Measurements from ENCODE around the gene PATJ. TPM values are rescaled to one million over a fixed set of nuclear protein-coding genes. Genes with fewer than 3 reads are reported as not detected.

Gene PATJ
- total RNA-seq, 1 experiment from 2014 or later, result 47.3 TPM

DNA sequence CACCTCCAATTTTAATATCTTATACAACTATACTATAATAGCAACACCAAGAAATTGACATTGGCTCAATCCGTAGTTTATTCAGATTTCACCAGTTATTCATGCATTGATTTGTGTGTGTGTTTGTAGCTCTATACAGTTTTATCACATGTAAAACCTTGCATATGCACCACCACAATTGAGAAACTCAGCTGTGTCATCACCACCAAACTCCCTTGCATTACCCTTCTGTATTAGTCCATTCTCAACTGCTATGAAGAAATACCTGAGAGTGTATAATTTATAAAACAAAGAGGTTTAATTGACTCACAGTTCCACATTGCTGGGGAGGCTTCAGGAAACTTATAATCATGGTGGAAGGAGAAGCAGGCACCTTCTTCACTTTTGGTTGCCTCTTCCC is 162.1 kb downstream of the PATJ start:
- no peak overlapping the region for H2BK20ac ChIP-seq (ENCODE audit: low read depth, low read length, poor library complexity, severe bottlenecking)
- no peak overlapping the region for H2BK15ac ChIP-seq (ENCODE audit: low read depth, low read length)
- no peak overlapping the region for H3T11ph ChIP-seq (ENCODE audit: low read length)
- Mint-ChIP-seq H3K27me3 (ENCODE audit: low read depth) (no peaks in the 10 kb centered on the region), H3K4me1 (peaks cover 24% of the 10 kb centered on the region in 2 experiments), H3K36me3 (ENCODE audit: insufficient read depth in 1 of 3, low read depth in 3 of 3) (peaks cover 5 to 55% (median 31%) of the 10 kb centered on the region in 3 experiments; a peak in 6 of 7 replicates), H3K4me3 (no peak overlapping the region), H3K27ac (no peak overlapping the region), H3K9me3 (no peaks in the 10 kb centered on the region)
- no peak overlapping the region for H2BK120ac ChIP-seq (ENCODE audit: low read depth, low read length, poor library complexity, severe bottlenecking)
- peaks cover 7% of the 10 kb centered on the region; the same call in 1 of the 2 replicates for H3K4me1 ChIP-seq (ENCODE audit: insufficient read depth, low read length)
- H2AFZ ChIP-seq (ENCODE audit: low read length), result no peak overlapping the region
- no peaks in the 10 kb centered on the region for H3K23me2 ChIP-seq (ENCODE audit: insufficient read length, low read depth, low read length, poor library complexity, severe bottlenecking)
- no peak overlapping the region for H2BK5ac ChIP-seq (ENCODE audit: insufficient read length, low read length)
- no peak overlapping the region for H3K27ac ChIP-seq (ENCODE audit: insufficient read length, low read depth, low read length)
- DNase-seq, result no peak
- H3K27me3 ChIP-seq (ENCODE audit: insufficient read depth, low read length), result no peaks in the 10 kb centered on the region
- no peak overlapping the region for H3K4ac ChIP-seq (ENCODE audit: low read depth, low read length)
- TF ChIP-seq, protein P1, sequence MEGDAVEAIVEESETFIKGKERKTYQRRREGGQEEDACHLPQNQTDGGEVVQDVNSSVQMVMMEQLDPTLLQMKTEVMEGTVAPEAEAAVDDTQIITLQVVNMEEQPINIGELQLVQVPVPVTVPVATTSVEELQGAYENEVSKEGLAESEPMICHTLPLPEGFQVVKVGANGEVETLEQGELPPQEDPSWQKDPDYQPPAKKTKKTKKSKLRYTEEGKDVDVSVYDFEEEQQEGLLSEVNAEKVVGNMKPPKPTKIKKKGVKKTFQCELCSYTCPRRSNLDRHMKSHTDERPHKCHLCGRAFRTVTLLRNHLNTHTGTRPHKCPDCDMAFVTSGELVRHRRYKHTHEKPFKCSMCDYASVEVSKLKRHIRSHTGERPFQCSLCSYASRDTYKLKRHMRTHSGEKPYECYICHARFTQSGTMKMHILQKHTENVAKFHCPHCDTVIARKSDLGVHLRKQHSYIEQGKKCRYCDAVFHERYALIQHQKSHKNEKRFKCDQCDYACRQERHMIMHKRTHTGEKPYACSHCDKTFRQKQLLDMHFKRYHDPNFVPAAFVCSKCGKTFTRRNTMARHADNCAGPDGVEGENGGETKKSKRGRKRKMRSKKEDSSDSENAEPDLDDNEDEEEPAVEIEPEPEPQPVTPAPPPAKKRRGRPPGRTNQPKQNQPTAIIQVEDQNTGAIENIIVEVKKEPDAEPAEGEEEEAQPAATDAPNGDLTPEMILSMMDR (conservative IDR thresholded peaks at IDR 0.05), result no peak
- H3K56ac ChIP-seq (ENCODE audit: insufficient read length, low read depth, low read length), result no peak overlapping the region
- H3K4me2 ChIP-seq (ENCODE audit: insufficient read depth, insufficient read length, low read length), result no peak overlapping the region
- no CpG with 5 or more reads among the region's 1 CpG for WGBS (ENCODE audit: extremely low coverage, insufficient read length, low lambda C conversion rate)
- H4K5ac ChIP-seq (ENCODE audit: insufficient read length, low read depth, low read length), result no peak overlapping the region
- H3K79me2 ChIP-seq (ENCODE audit: insufficient read depth, low read length), result no peaks in the 10 kb centered on the region
- no peak overlapping the region for H3K14ac ChIP-seq (ENCODE audit: insufficient read depth, low read length)
- H3K23ac ChIP-seq (ENCODE audit: insufficient read length, low read depth, low read length), result no peak overlapping the region
- H4K8ac ChIP-seq (replicated peaks; ENCODE audit: insufficient read length, low read depth, low read length), result no peak overlapping the region
- H4K91ac ChIP-seq (ENCODE audit: insufficient read length, low read depth, low read length), result no peak overlapping the region
- no peak overlapping the region for H3K18ac ChIP-seq (ENCODE audit: insufficient read length, low read depth, low read length)
- no peak overlapping the region for H3K9ac ChIP-seq (ENCODE audit: extremely low read depth, insufficient read length, low read length)
- H2AK5ac ChIP-seq (ENCODE audit: insufficient read length, low read length), result no peak overlapping the region
- H2BK12ac ChIP-seq (ENCODE audit: insufficient read length, low read depth, low read length), result no peak overlapping the region
- no peaks in the 10 kb centered on the region for H3K9me3 ChIP-seq (ENCODE audit: control insufficient read depth, low read depth, low read length)
- no peaks in the 10 kb centered on the region for H3K79me1 ChIP-seq (ENCODE audit: insufficient read depth, low read depth, low read length, poor library complexity, severe bottlenecking)
- no peaks in the 10 kb centered on the region for H4K20me1 ChIP-seq (ENCODE audit: control insufficient read depth, insufficient read depth, insufficient read length)

Measured in H9 (cell line).